Astrocyte of the cerebellum (primary cell): ENCODE measurements around the gene VWA8.
A peak's percentile ranks its signal among the peaks of the same experiment; 100 is the strongest.

Experiments
- DNase-seq: peaks from one replicate; pipeline ENCODE4 v3.0.0-alpha.2; 2011; ENCODE audit warnings: low read depth
- H3K4me3 ChIP-seq: 2 replicates; pipeline ENCODE4 v1.5.1; 2011; ENCODE audit warnings: mild to moderate bottlenecking, low read depth, low read length, moderate library complexity
- CTCF ChIP-seq: IDR thresholded peaks from 2 replicates; pipeline ENCODE4 v1.5.1; 2012; ENCODE audit warnings: low read length, low read depth, moderate library complexity, mild to moderate bottlenecking; ENCODE audit errors: missing control alignments
- in situ Hi-C: cut with HindIII; loops from 2 replicates; pipeline ENCODE4 v1.10.0; 2017; ENCODE audit warnings: low sequenced_read_pairs

VWA8 gene

GRCh38 chr13:41563341-41563983 lies 397.4 kb downstream of the VWA8 start:
- DNase-seq = peak; percentile 95
- TF ChIP-seq CTCF = no peak
- in situ Hi-C loops = no loop called here
- no peak overlapping the region for H3K4me3 ChIP-seq

GRCh38 chr13:41562541-41563178 lies 398.2 kb downstream of the VWA8 start:
- H3K4me3 ChIP-seq = no peak overlapping the region
- no peak for TF ChIP-seq CTCF
- in situ Hi-C loops = no loop called here
- no peak for DNase-seq

- in situ Hi-C loops = no loop called here
- peak; percentile 92 for DNase-seq
- TF ChIP-seq CTCF = no peak
- no peak overlapping the region for H3K4me3 ChIP-seq
These were observed 398.8 kb downstream of the VWA8 start for GRCh38 chr13:41562083-41562482.

- in situ Hi-C loops = no loop called here
- DNase-seq = no peak
- no peak for TF ChIP-seq CTCF
These were observed 399.7 kb downstream of the VWA8 start for GRCh38 chr13:41561170-41561569.

GRCh38 chr13:41558781-41559560 lies 401.9 kb downstream of the VWA8 start:
- no peak overlapping the region for H3K4me3 ChIP-seq
- in situ Hi-C loops = no loop called here
- DNase-seq = no peak
- no peak for TF ChIP-seq CTCF

More at GRCh38 chr13:41561170-41561569, 399.7 kb downstream of the VWA8 start:
- no peak overlapping the region for H3K4me3 ChIP-seq

GRCh38 chr13:41557719-41558118 lies 403.2 kb downstream of the VWA8 start:
- no peak for TF ChIP-seq CTCF
- in situ Hi-C loops = no loop called here
- DNase-seq = no peak
- no peak overlapping the region for H3K4me3 ChIP-seq
